ENCODE results near the gene CDH13. TPM values are rescaled to one million over a fixed set of nuclear protein-coding genes. Genes with fewer than 3 reads are reported as not detected.

The CDH13 gene
- total RNA-seq, 1 donor from 2014 or later = not detected

DNA sequence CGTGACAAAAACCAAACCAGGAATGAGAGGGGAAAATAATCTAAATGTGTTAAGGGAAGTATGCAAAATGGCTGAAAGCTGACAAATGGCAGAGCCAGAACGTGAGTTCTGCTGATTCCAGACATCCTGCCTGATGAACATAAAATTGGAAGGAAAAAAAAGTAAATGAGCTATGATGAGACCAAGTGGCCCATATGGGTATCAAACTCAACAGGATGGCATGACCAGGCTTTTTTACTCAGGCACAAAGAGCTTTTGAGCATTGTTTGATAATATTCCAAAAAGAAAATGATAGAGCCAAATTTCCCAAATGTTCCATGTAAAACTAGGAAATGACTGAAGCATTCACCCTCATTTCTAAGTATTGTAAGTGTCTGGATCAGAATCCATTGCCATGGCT, 449.2 kb downstream of the CDH13 start:
- no peak for ATAC-seq (ENCODE audit: low read depth)
- H3K27me3 Mint-ChIP-seq = no peaks in the 10 kb centered on the region

DNA sequence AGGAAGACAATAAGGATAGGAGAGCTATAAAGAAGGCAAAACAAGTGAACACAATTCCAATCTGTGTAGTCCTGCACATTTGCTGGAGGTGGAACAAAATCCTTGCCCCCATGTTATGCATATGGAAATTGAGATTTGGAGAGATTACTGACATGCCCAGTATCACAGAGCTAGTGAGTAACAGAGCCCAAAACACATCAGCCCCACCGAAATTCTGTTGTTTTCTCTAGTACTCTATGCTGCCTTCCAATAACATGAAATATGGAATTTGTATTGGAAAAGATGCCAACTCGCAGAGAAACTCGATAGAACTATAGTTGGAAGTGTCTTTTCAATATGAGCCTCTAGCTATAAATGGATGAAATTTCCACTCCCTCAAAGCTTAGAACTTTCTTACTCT, 456.6 kb downstream of the CDH13 start:
- H3K9me3 Mint-ChIP-seq = peaks cover 3% of the 10 kb centered on the region
- intact Hi-C loops (cut with micrococcal nuclease) = no loop called here
- POLR2A ChIA-PET = no interaction called here
- DNase-seq (no peak), ATAC-seq (ENCODE audit: low read depth) (no peak)
- no peak overlapping the region for H3K27ac Mint-ChIP-seq
- no peaks in the 10 kb centered on the region for H3K36me3 Mint-ChIP-seq (ENCODE audit: low read depth)
- TF ChIP-seq CTCF (IDR thresholded peaks at IDR 0.05) = no peak
- no peaks in the 10 kb centered on the region for H3K27me3 Mint-ChIP-seq
- no peaks in the 10 kb centered on the region for H3K4me1 Mint-ChIP-seq
- CTCF ChIA-PET = no interaction called here
- H3K4me3 Mint-ChIP-seq = no peak overlapping the region

More for the DNA sequence above, 449.2 kb downstream of the CDH13 start:
- Mint-ChIP-seq H3K4me1 (no peaks in the 10 kb centered on the region), H3K9me3 (no peaks in the 10 kb centered on the region), H3K4me3 (no peak overlapping the region), H3K27ac (no peak overlapping the region), H3K36me3 (ENCODE audit: low read depth) (no peaks in the 10 kb centered on the region)
- POLR2A ChIA-PET = no interaction called here
- no peak for TF ChIP-seq CTCF (IDR thresholded peaks at IDR 0.05)
- intact Hi-C loops (cut with micrococcal nuclease) = no loop called here
- DNase-seq = no peak
- CTCF ChIA-PET = no interaction called here

GRCh38 chr16:83085660-83086059, 458.9 kb downstream of the CDH13 start:
- ATAC-seq (ENCODE audit: low read depth) (no peak), DNase-seq (no peak)
- intact Hi-C loops (cut with micrococcal nuclease) = no loop called here
- Mint-ChIP-seq H3K27me3 (no peaks in the 10 kb centered on the region), H3K4me3 (no peak overlapping the region), H3K27ac (no peak overlapping the region), H3K4me1 (no peaks in the 10 kb centered on the region), H3K36me3 (ENCODE audit: low read depth) (no peaks in the 10 kb centered on the region), H3K9me3 (peaks cover 3% of the 10 kb centered on the region)
- no peak for TF ChIP-seq CTCF (IDR thresholded peaks at IDR 0.05)
- CTCF ChIA-PET = no interaction called here
- POLR2A ChIA-PET = no interaction called here

- ATAC-seq (ENCODE audit: low read depth) (no peak), DNase-seq (no peak)
- no peak overlapping the region for H3K4me3 Mint-ChIP-seq
- peaks cover 13% of the 10 kb centered on the region for H3K9me3 Mint-ChIP-seq
- TF ChIP-seq CTCF (IDR thresholded peaks at IDR 0.05) = no peak
- no peaks in the 10 kb centered on the region for H3K27me3 Mint-ChIP-seq
- POLR2A ChIA-PET = no interaction called here
- intact Hi-C loops (cut with micrococcal nuclease) = no loop called here
- H3K27ac Mint-ChIP-seq = no peak overlapping the region
- CTCF ChIA-PET = no interaction called here
- H3K4me1 Mint-ChIP-seq = no peaks in the 10 kb centered on the region
- H3K36me3 Mint-ChIP-seq (ENCODE audit: low read depth) = no peaks in the 10 kb centered on the region
Measured at GRCh38 chr16:83095941-83096692, 469.3 kb downstream of the CDH13 start.

DNA sequence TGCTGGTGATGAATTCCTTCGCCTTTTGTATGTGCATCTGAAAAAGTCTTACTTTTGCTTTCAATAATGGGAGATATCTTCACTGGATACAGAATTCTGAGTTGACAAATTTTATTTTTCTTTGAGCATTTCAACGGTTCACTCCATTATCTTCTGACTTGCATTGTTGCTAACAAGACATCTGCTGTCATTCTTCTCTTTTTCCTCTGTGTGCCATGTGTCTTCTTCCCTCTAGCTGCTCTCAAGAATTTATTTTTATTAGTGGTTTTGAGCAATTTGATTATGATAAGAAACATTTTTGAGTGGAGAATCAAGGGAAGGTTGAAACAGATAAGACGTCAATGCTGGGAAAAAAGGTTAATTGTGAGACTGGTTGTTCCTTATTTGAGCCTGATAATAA, 471.8 kb downstream of the CDH13 start:
- Mint-ChIP-seq H3K27ac (no peak overlapping the region), H3K36me3 (ENCODE audit: low read depth) (no peaks in the 10 kb centered on the region), H3K4me1 (no peaks in the 10 kb centered on the region), H3K4me3 (no peak overlapping the region), H3K9me3 (peaks cover 13% of the 10 kb centered on the region), H3K27me3 (no peaks in the 10 kb centered on the region)
- ATAC-seq (ENCODE audit: low read depth) = no peak
- ChIA-PET CTCF (no interaction called here), POLR2A (no interaction called here)
- TF ChIP-seq CTCF (IDR thresholded peaks at IDR 0.05) = no peak
- no peak for DNase-seq
- intact Hi-C loops (cut with micrococcal nuclease) = no loop called here

Measured in activated B cell treated with CpG ODN at 0.5 μM for 24 hours (primary cell).